SKM-1 (cell line): ENCODE data around the gene MED15.
"Not testable (repeated sequence)": the region's sequence is repeated elsewhere in the genome, so short reads cannot be mapped to it uniquely, and the experiment has no call there.

Experiments used
- DNase-seq: peaks from one replicate; lab custom pipeline; 2025; ENCODE audit not compliant: unreplicated experiment; lab: John Stamatoyannopoulos, UW

MED15 gene

DNA sequence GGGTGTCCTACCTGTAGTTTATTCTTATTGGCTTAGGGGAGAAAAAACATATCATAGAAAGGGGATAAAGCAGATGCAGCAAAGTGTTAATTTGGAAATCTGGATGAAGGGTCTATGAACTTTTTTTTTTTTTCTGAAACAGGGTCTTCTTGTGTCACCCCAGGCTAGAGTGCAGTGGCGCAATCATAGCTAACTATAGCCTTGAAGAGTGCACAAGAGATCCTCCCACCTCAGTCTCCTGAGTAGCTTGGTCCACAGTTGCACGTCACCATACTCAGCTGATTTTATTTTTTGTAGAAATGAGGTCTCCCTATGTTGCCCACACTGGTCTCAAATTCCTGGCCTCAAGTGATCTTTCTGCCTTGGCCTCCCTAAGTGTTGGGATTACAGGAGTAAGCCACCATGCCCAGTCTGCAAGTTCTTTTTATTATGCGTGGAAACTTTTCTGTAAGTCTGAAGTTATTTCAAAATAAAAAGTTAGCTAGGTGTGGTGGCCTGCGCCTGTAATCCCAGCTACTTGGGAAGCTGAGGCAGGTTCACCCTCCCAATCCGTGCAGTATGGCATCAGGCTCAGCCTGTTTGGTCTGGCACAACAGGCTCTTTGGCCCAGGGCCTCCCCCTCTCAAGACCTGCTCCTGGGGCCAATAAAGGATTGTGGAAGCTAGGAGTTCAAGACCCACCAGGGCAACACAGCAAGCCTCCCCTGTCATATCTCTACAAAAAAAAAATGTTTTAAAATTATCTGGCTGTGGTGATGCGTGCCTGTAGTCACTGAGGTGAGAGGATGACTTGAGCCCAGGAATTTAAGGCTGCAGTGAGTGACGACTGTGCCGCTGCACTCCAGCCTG lies 111.9 kb downstream of the MED15 start:
- DNase-seq: no peak

DNA sequence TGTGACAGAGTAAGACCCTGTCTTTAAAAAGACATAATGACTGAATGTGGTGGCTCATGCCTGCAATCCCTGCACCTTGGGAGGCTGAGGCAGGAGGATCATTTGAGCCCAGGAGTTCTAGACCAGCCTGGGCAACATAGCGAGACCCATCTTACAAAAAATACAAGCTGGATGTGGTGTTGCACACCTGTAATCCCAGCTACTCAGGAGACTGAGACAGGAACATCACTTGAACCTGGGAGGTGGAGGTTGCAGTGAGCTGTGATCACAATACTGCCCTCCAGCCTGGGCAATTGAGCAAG lies 112.4 kb downstream of the MED15 start:
- not testable (repeated sequence) for DNase-seq

DNA sequence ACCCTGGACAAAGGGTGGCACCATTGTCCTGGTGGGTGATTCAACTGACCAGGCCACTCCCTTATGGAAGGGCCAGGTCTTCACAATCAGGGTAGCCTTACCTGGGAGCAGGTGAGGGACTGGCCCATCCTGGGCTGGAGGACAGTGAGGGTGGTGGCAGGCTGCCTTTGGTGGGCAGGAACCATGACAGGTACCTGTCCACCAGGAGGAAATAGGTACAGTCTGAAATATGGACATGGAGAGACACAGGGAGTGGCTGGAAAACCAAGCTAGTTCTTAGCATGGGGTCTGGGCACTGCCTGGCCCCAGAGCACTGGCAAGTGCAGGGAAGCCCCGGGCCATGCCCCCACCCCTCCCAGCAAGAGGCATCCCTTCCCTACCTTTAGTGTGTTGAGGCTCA lies 113.8 kb downstream of the MED15 start:
- DNase-seq: no peak

DNA sequence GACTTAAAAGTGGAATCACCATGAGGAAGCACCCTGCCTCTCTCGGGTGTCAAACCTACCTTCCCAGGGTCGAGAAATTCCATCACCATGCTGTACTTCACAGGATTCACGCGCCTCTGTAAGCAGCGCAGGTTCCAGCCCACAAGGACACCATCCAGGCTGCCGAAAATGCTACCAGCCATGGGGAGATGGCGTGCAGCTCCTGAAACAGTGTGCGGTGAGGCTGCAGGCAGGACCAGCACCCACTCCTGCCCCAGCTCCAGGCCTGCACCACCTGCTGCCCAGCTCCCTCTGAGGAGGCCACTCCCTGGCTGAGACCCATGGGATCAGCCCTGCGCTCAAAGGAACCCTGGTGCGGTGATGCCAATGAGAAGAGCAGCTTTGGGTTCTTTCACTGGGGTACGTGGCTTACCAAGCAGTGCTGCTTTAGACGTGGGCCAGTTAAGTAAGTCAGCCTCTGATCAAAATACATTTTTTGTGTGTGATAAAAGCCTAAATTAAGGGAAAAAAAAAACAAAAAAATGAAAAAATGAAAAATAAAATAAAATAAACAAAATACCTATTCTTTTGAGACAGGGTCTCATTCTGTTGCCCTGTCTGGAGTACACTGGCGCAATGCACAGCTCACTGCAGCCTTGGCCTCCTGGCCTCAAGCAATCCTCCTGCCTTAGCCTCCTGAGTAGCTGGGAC lies 115.4 kb downstream of the MED15 start:
- no peak for DNase-seq

DNA sequence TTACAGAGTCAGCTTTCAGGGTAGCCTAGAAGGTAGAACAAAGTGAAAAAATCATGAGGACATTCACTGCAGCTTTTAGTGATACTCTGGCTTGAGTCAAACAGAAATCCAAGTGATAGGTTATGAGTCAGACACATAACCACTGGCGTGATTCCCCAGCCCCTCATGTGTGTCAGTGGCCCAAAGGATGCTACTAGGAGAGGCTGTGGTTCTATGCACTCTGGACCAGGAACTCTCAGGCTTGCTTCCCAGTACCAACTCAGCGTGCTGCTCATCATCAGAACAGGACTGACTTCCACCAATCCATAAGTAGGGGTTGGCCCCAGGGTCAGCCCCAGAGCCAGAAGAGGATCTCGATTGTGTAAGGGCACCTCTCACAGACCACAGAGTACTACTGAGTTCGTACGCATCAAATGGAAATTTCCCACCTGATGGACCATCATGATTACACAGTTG lies 116.8 kb downstream of the MED15 start:
- DNase-seq: no peak

DNA sequence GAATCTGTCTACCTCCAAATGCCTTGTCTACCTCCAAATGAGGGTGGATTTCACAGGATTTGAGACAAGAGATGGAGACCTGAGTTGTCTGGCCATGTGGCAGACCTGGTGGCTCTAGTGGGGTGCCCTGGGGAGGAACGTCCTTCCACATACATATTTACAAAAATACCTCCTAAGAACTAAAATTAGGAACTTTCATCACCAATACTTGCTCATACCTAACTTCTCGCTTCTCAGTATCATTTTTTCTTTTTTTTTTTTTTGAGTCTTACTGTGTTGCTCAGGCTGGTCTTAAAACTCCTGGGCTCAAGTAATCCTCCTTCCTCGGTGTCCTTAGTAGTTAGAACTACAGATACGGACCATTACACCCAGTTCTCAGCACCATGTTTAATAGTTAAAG lies 117.9 kb downstream of the MED15 start:
- DNase-seq: no peak

DNA sequence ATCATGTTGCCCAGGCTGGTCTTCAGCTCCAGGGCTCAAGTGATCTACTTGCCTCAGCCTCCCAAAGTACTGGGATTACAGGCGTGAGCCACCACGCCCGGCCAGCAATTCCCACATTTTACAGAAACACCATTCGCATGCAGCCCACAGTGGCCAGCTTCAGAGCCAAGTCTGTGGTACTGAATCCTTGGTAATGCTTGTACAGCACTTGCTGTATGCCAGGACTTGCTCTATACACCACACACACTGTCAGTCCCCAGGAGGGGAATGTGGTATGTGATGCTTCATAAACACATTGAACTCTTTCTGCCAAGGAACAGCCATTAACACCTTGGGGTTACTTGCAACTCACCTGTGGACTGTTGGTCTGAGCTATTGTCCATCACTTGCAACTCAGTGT lies 119.4 kb downstream of the MED15 start:
- no peak for DNase-seq

DNA sequence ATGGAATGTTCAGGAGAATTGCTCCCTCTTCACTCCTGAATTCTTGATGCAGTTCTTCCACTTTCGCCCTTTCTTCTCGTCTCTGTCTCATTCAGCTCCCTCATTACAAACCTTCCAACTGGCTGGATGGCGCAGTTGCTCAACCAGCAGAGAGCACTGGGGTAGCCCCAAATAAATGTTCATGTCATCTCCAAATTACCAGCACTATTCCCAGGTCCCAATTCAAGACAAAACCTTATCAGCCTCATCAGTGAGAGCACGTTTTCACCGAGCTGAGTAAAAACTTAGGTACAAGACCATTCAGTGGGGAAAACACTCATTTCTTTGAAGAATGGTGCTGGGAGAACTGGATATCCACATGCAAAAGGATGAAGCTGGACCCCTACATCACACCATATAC lies 120.0 kb downstream of the MED15 start:
- DNase-seq: no peak

DNA sequence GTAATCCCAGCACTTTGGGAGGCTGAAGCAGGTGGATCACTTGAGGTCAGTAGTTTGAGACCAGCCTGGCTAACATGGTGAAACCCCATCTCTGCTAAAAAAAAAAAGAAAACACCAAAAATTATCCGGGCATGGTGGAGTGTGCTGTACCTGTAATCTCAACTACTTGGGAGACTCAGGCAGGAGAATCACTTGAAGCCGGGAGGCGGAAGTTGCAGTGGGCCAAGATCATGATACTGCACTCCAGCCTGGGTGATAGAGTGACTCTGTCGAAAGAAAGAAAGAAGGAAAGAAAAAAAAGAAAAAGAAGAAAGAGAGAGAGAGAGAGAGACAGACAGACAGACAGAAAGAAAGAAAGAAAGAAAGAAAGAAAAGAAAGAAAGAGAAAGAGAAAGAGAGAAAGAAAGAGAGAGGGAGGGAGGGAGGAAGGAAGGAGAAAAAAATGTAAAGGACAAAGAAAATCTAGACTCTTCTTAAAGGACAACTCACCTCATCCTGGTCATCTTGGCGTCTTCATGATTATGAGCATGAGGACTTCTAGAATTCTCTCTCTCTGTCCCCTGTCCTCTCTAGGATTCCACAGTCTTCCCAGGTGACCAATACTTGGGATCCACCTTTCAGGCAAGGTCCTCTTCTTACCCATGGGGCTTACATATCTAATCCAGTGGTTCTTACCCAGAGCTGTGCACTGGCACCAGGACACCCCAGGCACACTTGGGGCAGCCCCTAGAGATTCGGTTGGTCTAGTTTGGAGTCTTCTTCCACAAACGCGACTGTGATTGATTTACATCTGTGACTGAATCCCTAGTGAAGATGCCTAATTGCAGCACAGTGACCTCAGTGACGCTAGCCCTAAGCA lies 120.9 kb downstream of the MED15 start:
- DNase-seq: no peak

DNA sequence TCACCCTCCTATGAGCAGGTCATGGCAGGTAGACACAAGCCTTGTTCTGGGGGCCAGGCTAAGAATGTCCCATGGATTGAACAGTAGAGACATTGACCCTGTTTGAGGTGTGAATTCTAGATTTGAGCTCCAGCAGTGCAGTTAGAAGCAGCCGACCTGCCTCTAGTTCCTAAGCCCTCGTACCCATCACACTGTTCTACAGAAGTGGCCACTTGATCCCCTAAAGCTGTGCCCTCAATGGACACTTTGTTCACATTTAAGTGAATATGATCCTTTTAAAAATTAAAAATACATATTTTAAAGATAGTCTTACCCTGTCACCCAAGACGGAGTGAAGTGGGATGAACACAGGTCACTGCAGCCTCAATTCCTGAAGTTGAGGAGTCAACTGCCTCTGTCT lies 122.0 kb downstream of the MED15 start:
- no peak for DNase-seq

DNA sequence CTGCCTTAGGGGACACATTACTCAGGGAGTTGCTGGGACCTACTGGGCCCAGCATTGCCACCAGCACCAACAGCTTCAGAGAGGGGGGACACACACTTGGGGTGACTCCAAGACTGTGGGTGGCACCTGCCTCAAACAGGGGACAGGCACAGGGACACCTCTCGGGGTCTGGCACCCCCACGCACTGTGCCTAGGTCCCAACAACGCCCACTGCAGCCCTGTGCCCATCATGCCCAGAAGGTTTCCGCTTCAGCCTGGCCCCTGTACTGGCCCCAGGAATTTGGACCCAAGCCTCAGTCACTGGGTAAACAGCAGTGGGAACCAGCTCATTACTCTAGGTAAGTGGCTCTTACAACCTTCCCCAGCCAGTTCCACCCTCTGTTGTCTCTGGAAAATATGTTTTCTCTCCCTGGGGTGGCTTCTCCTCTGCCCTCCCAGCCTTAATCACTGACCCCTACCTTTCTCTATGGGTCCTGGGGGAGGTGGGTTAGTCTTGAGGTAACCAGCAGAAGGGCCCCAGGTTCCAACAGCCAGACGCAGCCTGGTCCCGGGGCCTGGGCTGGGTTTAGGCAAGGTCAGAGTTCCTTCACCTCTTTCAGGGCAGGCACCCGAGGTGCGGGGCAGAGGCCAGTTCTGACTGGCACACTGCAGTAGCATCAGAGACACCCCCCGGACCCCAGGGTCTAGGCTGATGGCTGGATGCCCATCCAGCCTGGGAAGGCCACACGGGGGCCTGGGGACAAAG lies 123.6 kb downstream of the MED15 start:
- DNase-seq: no peak

DNA sequence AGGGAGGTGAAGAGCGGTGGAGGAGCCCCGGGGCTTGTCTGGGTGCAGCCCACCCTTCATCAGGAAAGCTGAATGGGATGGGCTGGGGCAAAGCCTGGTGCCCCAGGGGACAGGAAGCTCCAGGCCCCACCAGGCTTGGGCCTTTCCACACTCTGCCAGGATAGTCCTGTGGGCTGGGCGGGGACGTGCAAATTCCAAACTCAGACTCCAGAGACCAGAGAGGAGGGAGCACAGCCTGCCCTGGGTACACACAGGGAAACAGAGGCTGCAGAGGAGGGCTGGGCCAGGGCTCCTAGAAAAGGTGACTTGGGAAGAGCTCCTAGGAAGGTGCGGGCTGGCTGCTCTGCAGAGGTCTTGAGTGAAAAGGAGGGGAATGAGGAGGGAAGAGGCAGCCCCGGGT lies 124.7 kb downstream of the MED15 start:
- DNase-seq: no peak

DNA sequence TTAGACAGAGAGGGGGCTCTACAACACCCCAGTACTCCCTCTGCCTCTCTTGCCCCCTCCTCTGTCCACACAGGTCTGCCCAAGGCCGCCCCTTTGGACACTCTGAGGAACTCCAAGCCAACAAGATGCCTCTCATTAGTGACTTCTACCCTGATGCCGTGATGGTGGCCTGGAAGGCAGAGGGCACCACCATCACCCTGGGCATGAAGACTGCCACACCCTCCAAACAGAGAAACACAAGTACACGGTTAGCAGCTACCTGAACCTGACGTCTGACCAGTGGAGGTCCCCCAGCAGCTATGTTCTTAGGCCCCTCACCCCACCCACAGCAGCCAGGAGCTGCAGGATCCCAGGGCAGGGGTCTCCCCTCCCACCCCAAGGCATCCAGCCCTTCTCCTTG lies 125.1 kb downstream of the MED15 start:
- DNase-seq: no peak

DNA sequence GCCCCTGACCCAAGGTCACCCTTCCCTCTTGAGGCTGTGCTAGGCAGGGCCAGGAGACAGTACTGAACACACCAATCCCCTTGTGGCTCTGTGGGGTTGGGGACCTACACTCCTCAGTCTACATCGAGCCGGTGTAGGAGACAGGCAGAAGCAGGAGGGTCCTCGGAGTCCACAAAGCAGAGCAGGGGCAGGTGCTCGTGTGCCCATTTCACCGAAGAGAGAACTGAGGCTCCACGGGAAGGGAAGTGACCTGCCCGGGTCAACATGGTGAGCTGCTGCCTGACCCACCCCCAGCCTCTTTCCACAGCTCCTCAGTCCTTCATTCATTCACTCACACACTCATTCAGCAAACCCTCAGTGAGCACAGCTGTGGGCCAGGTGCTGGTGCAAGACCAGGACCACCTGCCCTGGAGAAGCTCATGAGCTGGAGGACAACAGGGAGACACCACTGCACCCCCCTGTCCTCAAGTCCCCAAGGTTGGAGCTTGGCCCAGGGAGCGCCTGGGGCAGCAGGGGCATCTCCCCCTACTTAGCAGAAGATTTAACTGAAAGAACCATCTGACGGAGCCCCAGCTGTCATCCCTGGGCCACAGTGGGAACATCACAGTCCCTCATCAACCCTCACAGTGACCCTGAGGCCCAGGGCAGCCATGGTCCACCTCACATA lies 127.3 kb downstream of the MED15 start:
- no peak for DNase-seq

DNA sequence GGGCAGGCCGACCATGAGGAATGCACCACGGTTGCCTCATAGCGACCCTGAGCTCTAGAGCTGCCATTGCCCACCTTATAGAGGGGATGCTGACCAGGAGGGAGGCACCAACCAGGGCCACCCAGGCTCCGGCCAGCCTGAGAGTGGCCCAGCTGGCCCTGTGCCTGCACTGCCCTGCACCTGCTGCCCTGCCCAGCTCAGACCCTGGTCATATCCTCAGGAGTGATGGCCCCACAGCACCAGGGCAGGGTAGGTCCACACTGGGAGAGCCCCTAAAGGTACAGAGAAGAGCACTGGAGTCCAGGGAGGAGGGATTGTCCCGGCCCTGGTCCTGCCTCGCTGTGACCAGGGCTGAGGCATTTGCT lies 127.8 kb downstream of the MED15 start:
- no peak for DNase-seq

DNA sequence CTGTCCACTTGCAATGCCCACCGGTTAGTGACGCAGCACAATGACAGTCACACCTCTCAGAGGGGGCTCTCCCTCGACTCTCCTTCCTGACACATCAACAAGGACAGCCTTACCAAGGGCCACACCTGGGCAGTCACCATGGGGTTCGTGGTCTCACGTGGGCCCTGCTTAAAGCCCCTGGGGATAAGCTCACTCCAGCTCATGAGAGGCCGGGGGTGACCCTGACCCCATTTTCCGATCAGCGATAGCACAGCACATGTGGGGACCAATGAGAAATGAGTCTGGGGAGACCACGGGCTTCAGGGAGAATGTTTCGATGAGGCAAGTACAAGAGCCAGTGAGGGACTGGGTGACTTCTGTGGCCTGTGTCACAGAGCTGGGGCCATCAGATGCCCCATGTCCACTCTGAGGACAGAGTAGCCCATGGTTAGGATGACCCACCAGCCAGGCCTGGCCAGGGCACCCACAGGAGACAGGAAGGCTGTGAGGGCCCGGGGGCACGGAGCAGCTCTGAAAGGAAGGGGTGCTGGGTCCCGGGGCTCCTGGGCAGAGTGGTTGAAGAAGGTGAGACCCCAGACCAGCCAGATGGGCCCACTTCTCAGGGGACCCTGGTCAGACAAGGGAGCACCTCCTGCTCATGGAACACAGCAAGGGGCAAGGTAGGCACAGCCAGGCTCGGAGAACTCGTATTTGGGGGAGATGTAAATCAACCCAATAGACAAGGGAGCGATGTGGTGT lies 128.8 kb downstream of the MED15 start:
- DNase-seq: no peak

DNA sequence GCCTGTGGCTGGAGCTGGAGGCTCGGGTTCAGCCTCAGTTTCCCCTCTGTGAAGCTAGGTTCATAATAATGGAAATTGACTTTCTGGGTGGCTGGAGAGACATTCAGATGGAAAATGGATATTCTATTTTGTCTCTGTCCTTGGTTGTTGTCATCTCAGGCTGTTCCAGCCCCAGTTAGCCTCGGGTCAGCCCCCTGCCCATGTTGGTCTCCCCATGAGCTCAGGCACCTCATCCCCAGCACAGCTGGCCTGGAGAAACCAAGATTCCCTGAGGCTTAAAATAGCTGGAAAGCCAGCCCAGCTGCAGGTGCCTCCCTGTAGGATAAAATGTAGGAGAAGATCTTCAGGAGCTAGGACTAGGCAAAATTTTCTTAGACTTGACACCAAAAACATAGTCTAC lies 129.5 kb downstream of the MED15 start:
- no peak for DNase-seq
